ENCODE results near the gene NCBP2. TPM values are rescaled to one million over a fixed set of nuclear protein-coding genes. Genes with fewer than 3 reads are reported as not detected.

The NCBP2 gene
- total RNA-seq, result 31.0 TPM
- long read RNA-seq, transcript NCBP2-201 (4 exons, 2,169 nt), result major isoform, 47 of 73 reads
- long read RNA-seq, transcript NCBP2-204 (4 exons, 1,946 nt), result minor isoform, 5 of 73 reads
- long read RNA-seq, transcript NCBP2-205 (4 exons, 2,220 nt), result minor isoform, 7 of 73 reads
- long read RNA-seq, partial matches to known transcripts, result 4 of 73 reads
- long read RNA-seq, other reads (novel, unspliced or antisense), result 4 of 73 reads

- peak; percentile 99 for DNase-seq
- intact Hi-C loops (cut with micrococcal nuclease), result loop anchor here (10.0 kb wide), 1 partner anchor 78 kb away; the partner anchor contains the start of gene SENP5
- peak; percentile 97 for ATAC-seq
Observed at GRCh38 chr3:196942226-196942914, at the start of gene NCBP2. Gene NCBP2 (minus strand): TSS chr3:196942528. CDS start chr3:196942503, 25 bp downstream.

DNA sequence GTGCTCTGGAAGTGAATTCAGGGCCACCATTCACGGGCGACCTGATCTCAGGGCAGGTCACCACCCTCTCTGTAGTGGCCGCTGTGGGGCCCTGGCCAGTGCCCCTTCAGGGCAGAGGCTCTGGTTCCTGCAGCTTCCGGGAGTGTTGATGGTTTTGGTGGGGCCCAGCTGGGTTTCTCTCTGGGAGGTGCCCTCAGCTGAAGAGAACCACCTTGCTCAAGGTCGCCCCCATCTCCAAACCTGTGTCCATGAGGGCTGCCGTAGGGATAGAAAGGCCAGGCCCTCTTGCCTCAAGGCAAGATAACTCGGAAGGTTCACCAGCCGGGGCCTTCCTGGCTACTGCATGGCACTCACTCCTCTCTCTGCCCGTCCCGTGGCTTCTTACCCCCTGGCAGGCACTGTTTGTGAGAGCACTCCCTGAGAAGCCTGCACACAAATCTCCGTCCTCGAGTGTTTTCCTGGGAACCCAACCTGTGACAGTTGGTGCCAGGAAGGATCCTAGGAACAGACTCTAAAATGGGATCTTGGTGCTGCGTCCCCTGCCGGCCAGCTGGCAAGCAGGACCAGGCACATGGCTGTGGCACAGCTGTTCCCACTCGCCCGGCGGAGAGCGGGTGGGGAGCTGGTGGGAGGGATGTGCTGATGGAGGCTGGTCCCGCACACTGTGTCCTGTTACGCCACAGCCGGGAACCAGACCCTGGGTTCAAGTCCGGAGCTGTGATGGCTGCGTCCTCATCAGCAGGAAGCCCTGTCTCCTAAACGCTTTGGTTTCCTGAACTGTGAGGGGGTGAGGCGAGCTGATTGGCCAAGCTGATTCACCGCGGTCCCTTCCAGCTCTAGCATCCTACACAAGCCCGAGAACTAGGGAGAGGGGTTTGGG, 49.5 kb upstream of the NCBP2 start:
- intact Hi-C loops (cut with micrococcal nuclease), result no loop called here
- DNase-seq (no peak), ATAC-seq (no peak)

- DNase-seq, result no peak
Observed at GRCh38 chr3:196990601-196991007, 48.3 kb upstream of the NCBP2 start.

DNA sequence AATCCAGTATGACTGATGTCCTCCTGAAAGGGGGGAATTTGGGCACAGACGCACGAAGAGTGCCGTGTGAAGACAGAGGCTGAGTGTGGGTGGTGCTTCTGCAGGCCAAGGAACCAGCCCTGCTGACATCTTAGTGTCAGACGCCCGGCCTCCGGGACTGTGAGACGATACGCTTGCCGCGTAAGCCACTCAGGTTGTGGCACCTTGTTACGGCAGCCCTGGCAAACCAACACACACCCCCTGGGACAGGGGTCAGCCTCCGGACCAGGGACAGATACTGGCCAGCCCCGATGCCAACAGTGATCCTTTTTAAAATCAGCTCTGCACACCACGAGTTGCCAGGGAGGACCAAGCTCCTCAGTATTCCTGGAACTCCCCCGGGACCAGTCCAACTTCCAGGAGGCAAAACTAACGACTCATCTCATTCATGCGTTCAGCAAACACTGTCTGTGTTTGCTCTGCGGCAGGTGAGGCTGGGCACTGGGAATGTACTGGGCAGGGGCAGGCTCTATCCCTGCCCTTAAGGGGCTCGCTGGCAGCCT, 47.5 kb upstream of the NCBP2 start:
- no peak for DNase-seq
- intact Hi-C loops (cut with micrococcal nuclease), result loop anchor here (10.0 kb wide), 1 partner anchor 195 kb away; no protein-coding TSS in a partner anchor
- peak; percentile 14 for ATAC-seq

More at GRCh38 chr3:196990601-196991007, 48.3 kb upstream of the NCBP2 start:
- no peak for ATAC-seq
- intact Hi-C loops (cut with micrococcal nuclease), result no loop called here

GRCh38 chr3:196988241-196989029, 46.1 kb upstream of the NCBP2 start:
- intact Hi-C loops (cut with micrococcal nuclease), result loop anchor here (10.0 kb wide), 1 partner anchor 196 kb away; no protein-coding TSS in a partner anchor
- DNase-seq, result no peak
- ATAC-seq, result peak; percentile 74

DNA sequence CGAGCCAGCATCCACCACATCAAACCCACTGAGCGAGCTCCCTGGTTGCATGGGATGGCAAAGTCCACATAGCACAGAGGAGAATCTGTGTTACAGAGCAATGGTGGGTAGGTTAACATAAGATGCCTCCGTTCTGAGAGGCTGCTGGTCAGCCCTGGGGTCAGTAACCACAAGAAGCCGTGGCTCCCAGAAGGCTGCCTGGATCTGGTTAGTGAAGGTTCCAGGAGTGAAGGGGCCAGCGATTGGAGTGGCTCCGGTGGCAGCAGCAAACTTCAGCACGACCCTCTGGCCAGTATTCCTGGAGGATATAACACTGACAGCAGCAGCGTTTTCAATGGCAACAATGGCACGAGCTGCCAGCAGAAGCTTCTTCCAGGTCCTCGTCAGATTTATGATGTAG, 44.7 kb upstream of the NCBP2 start:
- intact Hi-C loops (cut with micrococcal nuclease), result loop anchor here (10.0 kb wide), 1 partner anchor 198 kb away; no protein-coding TSS in a partner anchor
- no peak for ATAC-seq
- DNase-seq, result no peak

GRCh38 chr3:196985954-196986885, 43.9 kb upstream of the NCBP2 start:
- intact Hi-C loops (cut with micrococcal nuclease), result loop anchor here (10.0 kb wide), 1 partner anchor 199 kb away; no protein-coding TSS in a partner anchor
- no peak for DNase-seq
- ATAC-seq, result no peak

DNA sequence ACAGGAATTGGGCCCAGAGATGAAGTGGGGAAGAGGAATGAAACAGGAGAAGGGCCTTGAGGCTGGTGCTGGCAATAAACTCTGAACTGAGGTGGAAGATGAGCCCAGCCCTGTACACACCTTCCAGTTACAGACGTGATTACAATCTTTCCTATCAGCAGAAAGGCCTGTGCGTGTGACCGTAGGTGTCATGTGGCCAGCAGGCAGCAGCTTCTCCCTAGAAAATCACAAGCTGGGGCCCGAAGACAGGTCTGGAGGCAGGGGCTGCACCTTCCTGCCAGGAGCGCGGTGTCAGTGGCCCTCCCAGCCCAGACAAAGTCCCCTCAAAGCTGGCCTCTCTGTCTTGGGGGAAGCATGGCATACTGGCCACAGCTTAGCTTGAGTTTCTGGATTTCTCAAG, 43.0 kb upstream of the NCBP2 start:
- DNase-seq (no peak), ATAC-seq (no peak)
- intact Hi-C loops (cut with micrococcal nuclease), result loop anchor here (10.0 kb wide), 1 partner anchor 200 kb away; no protein-coding TSS in a partner anchor

DNA sequence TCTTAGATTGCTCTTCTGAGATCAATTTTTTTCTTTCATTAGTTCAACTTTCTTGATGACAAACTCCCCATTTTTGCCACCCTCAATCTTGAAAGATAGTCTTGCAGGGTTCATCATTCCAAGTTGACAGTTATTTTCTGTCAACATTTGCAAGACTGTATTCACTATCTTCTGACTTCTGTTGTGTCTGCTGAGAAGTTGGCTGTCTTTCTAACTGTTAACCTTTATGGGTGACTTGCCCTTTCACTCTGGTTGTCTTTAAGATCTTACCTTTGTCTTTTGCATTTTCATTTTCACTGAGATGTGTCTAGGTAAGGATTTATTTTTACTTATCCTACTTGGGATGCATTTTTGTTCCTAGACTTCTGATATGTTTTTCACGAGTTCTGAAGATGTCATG, 40.9 kb upstream of the NCBP2 start:
- DNase-seq (no peak), ATAC-seq (no peak)
- intact Hi-C loops (cut with micrococcal nuclease), result loop anchor here (10.0 kb wide), 1 partner anchor 202 kb away; no protein-coding TSS in a partner anchor

- ATAC-seq, result no peak
- intact Hi-C loops (cut with micrococcal nuclease), result loop anchor here (10.0 kb wide), 1 partner anchor 203 kb away; no protein-coding TSS in a partner anchor
- DNase-seq, result no peak
Observed at GRCh38 chr3:196981657-196982056, 39.3 kb upstream of the NCBP2 start.

DNA sequence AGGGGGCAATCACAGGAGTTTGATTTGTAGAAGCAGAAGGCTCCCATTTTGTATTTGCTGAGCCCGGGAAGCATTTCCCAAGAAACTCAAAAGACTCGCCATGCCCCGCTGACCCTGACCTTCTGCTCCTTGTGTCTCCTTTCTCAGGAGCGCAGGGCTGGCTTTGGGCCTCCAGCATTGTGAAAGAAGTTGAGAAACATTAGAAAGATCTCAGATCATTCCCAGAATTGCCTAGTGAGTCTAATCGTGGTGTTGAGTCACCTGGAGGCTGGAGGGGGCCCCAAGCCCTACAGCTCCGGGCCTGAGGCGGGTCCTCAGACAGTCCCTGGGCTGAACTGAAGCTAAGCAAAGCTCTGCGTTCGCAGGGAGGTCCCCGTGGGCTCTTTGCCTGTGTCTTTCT, 37.2 kb upstream of the NCBP2 start:
- no peak for ATAC-seq
- intact Hi-C loops (cut with micrococcal nuclease), result no loop called here
- DNase-seq, result no peak

- DNase-seq (no peak), ATAC-seq (no peak)
- intact Hi-C loops (cut with micrococcal nuclease), result no loop called here
Observed at GRCh38 chr3:196976941-196977340, 34.6 kb upstream of the NCBP2 start.

DNA sequence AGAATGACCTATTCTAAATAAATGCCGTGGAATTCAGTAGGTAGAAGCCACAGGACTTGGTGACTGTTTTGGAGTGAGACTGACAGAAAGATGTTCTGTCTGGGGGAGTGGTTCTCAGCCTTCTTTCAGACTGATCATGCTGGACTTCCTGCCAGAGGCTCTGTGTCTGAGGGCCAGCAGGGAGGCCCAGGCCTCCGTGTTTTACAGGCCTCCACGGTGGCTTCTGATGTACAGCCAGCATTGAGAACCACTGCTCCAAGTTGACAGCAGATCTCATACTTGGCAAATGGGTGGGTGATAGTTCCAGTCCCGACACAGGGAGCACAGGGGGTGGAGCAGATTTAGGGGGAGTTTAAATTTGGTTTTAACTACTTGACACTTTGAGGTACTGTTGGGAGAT, 33.0 kb upstream of the NCBP2 start:
- ATAC-seq (no peak), DNase-seq (no peak)
- intact Hi-C loops (cut with micrococcal nuclease), result no loop called here

GRCh38 chr3:196974661-196975060, 32.3 kb upstream of the NCBP2 start:
- ATAC-seq (no peak), DNase-seq (no peak)
- intact Hi-C loops (cut with micrococcal nuclease), result no loop called here

DNA sequence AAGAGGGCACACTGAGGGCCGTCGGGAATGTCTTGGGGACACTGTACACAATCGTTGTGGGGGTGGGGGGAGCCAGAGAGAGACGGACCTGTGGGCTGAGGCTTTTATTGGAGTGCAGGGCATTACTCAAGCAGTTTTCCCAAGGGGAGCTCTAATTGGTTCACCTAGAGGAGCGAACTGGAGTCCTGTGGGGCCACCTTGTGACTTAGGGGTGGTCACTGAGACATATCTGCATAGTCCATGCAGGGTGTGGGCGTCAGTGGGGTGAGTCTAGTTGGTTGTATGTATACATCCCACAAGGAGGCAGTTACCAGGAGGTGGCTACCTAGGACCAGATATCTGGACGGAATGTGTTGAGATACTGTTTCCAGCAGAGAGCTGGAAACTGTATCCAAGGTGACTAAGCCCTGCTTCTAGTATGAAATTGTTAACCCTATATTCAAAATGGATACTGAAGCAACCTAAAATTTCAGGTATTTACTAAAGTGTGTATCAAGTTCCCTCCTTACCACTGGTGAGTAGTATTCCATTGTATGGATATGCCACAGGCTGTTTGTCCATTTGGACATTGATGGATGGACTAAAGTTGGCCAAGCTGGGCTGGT, 28.9 kb upstream of the NCBP2 start:
- intact Hi-C loops (cut with micrococcal nuclease), result no loop called here
- DNase-seq, result no peak
- ATAC-seq, result no peak

DNA sequence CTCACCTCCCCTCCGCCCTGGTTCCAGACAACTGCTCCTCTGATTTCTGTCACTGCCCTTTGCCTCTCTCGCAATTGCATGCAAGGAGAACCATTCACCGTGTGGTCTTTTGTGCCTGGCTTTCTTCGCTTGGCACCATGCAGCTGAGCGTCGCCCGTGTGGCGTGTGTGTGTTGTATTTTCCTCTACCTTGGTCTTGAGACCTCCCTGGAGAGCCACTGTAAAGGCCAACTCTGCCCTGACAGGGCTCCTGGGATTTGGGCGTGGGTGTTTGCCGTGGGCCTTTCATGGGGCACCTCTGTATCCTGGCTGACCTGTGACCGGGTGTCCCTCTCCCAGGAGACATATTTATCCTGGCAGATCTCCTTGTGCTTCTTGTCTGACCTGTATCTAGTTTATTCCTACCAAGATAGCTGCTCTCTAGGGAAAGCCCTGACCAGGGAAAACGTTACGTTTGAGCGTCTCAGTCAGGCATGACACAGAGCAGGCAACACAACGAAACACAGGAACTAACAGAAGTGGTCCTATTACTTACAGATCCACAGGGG, 28.3 kb upstream of the NCBP2 start:
- intact Hi-C loops (cut with micrococcal nuclease), result no loop called here
- DNase-seq (no peak), ATAC-seq (no peak)
